ENCODE results near the gene LAPTM4A. TPM values are rescaled to one million over a fixed set of nuclear protein-coding genes. Genes with fewer than 3 reads are reported as not detected.
"Not testable (repeated sequence)": the region's sequence is repeated elsewhere in the genome, so short reads cannot be mapped to it uniquely, and the experiment has no call there.

The LAPTM4A gene
- total RNA-seq, 1 donor from 2014 or later, result 128 TPM

GRCh38 chr2:20094142-20094755, 42.8 kb upstream of the LAPTM4A start:
- no peak overlapping the region for H3K4me3 ChIP-seq (ENCODE audit: low read depth, low read length)
- no peak for TF ChIP-seq CTCF (conservative IDR thresholded peaks at IDR 0.05; ENCODE audit: low read depth, low read length)
- no peak for DNase-seq (ENCODE audit: low read depth)

- no peak overlapping the region for H3K4me3 ChIP-seq (ENCODE audit: low read depth, low read length)
- no peak for DNase-seq (ENCODE audit: low read depth)
- peak; percentile 79 for TF ChIP-seq CTCF (conservative IDR thresholded peaks at IDR 0.05; ENCODE audit: low read depth, low read length)
These were observed 42.1 kb upstream of the LAPTM4A start for GRCh38 chr2:20093263-20094141.

- H3K4me3 ChIP-seq (ENCODE audit: low read depth, low read length), result no peak overlapping the region
- DNase-seq (ENCODE audit: low read depth), result no peak
- TF ChIP-seq CTCF (conservative IDR thresholded peaks at IDR 0.05; ENCODE audit: low read depth, low read length), result no peak
These were observed 41.4 kb upstream of the LAPTM4A start for GRCh38 chr2:20092901-20093235.

- no peak for DNase-seq (ENCODE audit: low read depth)
- no peak overlapping the region for H3K4me3 ChIP-seq (ENCODE audit: low read depth, low read length)
- TF ChIP-seq CTCF (conservative IDR thresholded peaks at IDR 0.05; ENCODE audit: low read depth, low read length), result no peak
These were observed 40.9 kb upstream of the LAPTM4A start for GRCh38 chr2:20092226-20092900.

GRCh38 chr2:20091305-20091991, 40.0 kb upstream of the LAPTM4A start:
- TF ChIP-seq CTCF (conservative IDR thresholded peaks at IDR 0.05; ENCODE audit: low read depth, low read length), result no peak
- peak; percentile 90 for DNase-seq (ENCODE audit: low read depth)
- peak overlapping the region; percentile 38 for H3K4me3 ChIP-seq (ENCODE audit: low read depth, low read length)

- DNase-seq (ENCODE audit: low read depth), result no peak
- no peak for TF ChIP-seq CTCF (conservative IDR thresholded peaks at IDR 0.05; ENCODE audit: low read depth, low read length)
- H3K4me3 ChIP-seq (ENCODE audit: low read depth, low read length), result no peak overlapping the region
These were observed 38.5 kb upstream of the LAPTM4A start for GRCh38 chr2:20089715-20090464.

- H3K4me3 ChIP-seq (ENCODE audit: low read depth, low read length); DNase-seq (ENCODE audit: low read depth): not testable (repeated sequence)
These were observed 34.5 kb upstream of the LAPTM4A start for GRCh38 chr2:20085909-20086308.

GRCh38 chr2:20082812-20083211, 31.4 kb upstream of the LAPTM4A start:
- DNase-seq (ENCODE audit: low read depth); H3K4me3 ChIP-seq (ENCODE audit: low read depth, low read length): not testable (repeated sequence)

Measured in epithelial cell of proximal tubule (primary cell).